ENCODE data around the gene ADAMTS8.

GRCh38 chr11:130462101-130462885, 33.9 kb upstream of the ADAMTS8 start:
- TF ChIP-seq POLR2A (IDR thresholded peaks at IDR 0.05) = no peak
- TF ChIP-seq, protein P1, sequence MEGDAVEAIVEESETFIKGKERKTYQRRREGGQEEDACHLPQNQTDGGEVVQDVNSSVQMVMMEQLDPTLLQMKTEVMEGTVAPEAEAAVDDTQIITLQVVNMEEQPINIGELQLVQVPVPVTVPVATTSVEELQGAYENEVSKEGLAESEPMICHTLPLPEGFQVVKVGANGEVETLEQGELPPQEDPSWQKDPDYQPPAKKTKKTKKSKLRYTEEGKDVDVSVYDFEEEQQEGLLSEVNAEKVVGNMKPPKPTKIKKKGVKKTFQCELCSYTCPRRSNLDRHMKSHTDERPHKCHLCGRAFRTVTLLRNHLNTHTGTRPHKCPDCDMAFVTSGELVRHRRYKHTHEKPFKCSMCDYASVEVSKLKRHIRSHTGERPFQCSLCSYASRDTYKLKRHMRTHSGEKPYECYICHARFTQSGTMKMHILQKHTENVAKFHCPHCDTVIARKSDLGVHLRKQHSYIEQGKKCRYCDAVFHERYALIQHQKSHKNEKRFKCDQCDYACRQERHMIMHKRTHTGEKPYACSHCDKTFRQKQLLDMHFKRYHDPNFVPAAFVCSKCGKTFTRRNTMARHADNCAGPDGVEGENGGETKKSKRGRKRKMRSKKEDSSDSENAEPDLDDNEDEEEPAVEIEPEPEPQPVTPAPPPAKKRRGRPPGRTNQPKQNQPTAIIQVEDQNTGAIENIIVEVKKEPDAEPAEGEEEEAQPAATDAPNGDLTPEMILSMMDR (IDR thresholded peaks at IDR 0.05) = no peak
